KG1 (cell line): ENCODE measurements around the gene MDK.
"Not testable (repeated sequence)": the region's sequence is repeated elsewhere in the genome, so short reads cannot be mapped to it uniquely, and the experiment has no call there.

Source experiments
- DNase-seq: peaks from one replicate; lab custom pipeline; 2025; lab: John Stamatoyannopoulos, UW

MDK gene

DNA sequence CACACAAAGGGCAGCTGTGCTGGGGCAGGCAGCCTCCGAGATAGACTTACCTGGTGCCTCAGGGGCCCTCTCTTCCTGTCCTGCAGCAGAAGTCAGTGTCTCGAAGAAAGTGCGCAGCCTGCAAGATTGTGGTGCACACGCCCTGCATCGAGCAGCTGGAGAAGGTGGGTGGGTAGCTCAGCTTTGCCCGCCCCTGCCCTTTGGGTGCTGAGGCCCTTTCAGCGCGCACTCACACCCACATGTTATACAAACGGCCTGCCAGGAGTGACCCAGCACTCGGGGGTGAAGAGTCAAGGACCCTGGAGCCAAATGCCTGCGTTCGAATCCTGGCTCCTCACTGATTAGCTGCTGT, 13.6 kb upstream of the MDK start:
- DNase-seq, result no peak

DNA sequence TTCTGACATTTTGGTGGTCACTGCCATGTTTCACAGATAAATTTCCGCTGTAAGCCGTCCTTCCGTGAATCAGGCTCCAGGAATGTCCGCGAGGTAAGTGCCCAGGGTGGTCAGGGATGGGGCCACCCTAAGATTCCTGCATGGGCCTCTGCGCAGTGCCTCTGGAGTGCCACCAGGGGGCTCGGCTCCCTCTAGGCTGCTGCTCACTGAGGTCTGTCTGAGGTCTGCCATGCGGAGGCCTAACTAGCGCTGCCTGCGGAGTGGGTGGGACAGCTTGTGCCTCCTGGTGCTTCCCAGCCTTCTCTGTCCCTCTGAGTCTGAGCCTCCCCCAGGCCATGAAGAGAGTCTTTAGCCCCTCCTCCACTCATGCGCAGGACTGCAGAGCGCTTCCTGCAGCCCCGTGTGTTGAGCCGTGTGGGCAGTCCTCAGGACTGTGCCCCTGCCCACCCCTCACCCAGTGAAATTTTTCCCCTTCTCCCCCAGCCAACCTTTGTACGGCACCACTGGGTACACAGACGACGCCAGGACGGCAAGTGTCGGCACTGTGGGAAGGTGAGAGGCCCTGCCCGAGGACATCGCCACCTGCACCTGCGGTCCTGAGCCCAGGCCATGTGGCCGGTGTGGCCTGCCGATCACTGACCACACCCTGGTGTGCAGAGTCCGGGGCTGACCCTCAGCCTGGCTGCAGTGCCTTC, 11.9 kb upstream of the MDK start:
- no peak for DNase-seq

DNA sequence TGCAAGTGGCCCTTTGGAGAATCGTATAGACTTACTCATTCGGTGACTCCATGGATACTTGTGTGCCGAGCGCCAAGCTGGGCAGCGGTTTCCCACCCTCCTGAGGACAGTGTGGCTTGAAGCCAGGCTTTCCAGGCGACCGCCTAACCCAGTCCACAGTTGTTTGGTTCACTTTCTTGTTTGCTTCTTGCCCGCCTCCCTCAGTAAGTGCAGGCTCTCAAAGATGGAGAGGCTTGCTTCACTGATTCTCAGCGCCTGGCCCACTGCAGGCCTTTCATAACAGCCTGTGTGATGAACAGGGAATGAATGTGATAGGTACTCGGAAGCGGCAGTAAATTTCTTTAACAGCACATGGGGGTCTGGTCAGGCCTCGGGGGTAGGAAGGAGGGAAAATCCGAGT, 11.2 kb upstream of the MDK start:
- no peak for DNase-seq

DNA sequence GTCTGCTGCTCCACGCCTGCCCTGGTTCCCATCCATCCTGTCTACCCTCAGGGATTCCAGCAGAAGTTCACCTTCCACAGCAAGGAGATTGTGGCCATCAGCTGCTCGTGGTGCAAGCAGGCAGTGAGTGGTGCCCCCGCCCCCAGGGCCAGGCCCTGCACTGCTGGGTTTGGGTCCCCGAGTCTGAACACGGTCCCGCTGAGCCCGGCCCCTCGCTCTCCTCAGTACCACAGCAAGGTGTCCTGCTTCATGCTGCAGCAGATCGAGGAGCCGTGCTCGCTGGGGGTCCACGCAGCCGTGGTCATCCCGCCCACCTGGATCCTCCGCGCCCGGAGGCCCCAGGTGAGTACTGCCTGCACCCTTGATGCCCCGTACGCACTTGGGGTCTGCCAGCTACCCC, 10.2 kb upstream of the MDK start:
- not testable (repeated sequence) for DNase-seq

DNA sequence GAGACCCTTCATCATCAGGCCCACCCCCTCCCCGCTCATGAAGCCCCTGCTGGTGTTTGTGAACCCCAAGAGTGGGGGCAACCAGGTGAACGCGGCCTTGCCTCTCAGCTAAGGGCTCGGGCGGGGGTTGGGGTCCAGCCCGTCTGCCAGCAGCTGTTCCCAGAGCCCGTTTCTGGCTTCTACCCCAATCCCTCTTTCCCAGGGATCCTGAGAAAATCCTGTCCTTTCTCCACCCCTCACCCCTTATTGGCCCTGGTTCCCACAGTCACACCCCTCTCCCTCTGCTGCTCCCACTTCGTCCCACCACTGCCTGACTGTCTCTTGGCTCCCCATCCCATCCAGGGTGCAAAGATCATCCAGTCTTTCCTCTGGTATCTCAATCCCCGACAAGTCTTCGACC, 9.4 kb upstream of the MDK start:
- no peak for DNase-seq

DNA sequence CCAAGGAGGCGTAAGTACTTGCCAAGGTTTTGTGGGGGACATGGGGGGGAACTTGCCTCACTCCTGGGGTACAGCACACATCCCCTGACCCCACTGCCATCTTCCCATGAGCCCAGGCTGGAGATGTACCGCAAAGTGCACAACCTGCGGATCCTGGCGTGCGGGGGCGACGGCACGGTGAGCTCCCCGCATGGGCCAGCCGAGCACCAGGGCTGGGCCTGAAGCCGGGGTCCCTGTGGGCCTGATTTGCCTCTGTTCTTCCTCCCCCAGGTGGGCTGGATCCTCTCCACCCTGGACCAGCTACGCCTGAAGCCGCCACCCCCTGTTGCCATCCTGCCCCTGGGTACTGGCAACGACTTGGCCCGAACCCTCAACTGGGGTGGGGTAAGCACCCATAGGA, 9.0 kb upstream of the MDK start:
- not testable (repeated sequence) for DNase-seq

DNA sequence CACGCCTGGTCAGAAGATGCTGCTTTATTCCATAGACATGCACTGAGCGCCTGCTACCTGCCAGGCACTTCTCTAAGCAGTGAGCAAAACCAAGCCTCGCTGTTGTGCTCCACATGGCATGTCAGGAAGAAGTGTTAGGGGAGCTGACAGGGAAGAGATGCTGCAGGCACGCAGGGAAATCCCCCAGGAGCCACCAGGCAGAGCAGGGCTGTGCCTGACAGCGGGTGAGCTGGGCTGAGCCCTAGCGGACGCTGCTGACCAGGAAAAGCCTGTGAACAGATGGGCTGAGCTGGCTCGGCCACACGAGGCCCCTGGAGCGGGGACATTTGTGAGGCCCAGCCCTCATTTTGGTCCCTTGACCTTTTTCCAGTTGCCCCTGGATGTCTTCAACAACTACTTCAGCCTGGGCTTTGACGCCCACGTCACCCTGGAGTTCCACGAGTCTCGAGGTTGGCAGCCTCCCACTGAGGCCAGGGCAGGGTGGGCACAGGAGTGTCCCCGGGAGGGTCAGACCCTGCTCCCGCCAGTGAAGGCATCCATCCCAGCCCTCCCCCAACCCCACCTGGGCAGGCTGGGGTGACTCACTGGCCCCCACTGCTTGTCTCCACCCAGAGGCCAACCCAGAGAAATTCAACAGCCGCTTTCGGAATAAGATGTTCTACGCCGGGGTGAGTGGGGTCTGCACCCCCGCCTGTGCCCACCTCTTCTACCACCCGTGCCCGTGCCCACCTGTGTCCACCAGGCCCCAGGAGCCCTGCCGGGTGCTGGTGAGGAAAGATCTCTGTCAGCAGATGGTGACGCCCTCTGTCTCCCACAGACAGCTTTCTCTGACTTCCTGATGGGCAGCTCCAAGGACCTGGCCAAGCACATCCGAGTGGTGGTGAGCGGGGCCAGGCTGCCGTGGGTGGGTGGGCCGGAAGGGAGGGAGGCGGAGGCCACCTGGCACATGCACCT, 7.4 kb upstream of the MDK start:
- DNase-seq, result no peak

DNA sequence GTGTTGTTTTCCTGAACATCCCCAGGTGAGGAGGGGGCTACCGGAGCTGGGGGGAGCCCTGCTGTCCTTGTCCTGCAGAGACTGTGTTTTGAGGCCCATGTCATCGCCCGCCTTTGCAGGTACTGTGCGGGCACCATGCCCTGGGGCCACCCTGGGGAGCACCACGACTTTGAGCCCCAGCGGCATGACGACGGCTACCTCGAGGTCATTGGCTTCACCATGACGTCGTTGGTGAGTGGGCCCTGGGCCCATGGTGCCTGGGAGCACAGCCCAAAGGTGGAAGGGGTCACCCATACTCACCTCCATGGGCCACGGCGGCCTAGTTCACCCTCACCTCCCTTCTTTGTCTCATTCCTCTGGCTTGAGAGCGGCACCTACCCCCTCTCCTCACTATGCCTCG, 6.7 kb upstream of the MDK start:
- DNase-seq, result no peak

DNA sequence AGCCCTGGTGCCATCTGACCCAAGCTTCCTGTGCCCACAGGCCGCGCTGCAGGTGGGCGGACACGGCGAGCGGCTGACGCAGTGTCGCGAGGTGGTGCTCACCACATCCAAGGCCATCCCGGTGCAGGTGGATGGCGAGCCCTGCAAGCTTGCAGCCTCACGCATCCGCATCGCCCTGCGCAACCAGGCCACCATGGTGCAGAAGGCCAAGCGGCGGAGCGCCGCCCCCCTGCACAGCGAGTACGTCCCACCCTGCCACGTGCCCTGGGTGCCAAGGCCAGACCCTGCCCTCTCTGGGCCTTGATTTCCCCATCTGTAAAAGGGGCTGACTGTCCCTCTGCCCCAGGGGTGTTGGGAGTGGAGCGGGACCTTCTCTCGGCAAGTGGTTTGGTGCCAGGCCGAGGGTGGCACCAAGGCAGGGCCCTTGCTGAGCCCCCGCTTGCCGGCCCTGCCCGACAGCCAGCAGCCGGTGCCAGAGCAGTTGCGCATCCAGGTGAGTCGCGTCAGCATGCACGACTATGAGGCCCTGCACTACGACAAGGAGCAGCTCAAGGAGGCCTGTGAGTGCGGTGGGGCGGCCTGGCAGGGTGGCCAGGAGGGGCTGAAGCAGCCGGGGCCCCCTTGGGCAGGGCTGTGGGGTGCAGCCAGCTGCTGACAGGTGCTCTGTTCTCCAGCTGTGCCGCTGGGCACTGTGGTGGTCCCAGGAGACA, 5.9 kb upstream of the MDK start:
- no peak for DNase-seq

DNA sequence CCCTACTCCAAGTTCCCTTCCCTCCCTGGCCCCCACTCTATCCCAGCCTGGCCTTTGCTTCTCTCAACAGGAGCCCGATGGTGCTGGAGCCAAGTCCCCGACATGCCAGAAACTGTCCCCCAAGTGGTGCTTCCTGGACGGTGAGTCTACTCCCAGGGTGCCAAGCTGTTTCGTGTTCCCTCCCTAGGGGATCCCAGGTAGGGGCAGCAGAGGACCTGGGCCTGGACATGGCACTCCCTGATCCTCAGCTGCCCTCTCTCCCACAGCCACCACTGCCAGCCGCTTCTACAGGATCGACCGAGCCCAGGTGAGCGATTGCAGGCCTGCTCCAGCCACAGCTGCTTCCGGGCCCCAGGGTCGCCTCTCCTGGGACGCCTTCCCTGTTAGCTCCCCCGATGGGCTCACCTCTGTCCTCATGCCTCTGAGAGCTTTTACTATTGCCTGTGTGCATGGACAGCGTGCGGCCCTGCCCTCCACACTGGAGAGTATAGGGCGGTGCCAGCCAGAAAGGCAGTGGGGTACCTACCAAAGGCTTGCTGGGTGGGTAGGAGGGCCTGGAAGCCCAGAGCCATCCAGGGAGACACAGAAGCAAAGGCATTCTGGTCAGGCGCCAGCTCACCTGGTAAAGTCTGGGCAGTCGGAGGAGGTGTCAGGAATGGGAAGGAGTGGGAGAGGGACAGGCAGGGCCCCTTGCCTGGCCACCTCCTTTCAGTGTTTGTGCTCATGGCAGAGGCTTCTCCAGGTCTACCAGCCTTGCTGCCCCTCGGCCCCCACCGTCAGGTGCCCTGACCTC, 5.0 kb upstream of the MDK start:
- DNase-seq, result no peak

DNA sequence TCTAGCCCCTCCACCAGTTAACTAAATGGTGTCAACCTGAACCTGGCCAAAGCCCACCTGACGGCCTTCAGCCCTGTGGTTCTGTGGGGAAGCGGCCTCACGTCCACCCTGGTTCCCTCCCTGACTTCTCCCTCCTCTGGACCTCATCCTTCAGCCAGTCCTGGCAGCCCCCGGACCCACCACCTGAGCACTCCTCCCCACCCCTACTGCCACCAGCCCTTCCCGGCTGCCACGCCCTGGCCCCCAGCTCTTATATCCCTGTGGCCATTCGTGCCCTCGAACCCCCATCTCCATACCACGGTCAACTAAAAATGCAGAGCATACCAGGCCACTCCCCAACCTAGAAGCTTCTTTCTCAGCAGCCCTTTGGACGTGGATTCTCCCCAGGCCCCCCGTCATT, 4.2 kb upstream of the MDK start:
- no peak for DNase-seq

DNA sequence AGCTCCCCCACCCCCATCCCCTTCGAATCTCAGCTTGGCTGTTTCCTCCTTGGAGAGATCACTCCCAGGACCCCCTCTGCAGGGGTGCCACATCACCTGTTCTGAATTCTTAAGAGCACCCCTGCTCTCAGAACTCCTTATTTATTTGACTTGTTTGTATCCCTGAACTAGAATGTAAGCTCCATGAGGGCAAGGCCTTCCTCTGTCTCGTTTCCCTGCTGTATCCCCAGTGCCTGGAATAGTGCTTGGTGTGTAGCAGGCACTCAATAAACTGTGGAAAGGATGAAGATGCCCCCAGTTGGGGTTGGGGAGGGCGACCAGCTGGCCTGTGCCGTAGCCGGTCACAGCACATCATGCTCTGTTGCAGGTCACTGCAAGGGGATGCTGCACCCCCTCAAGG, 3.6 kb upstream of the MDK start:
- DNase-seq, result no peak

DNA sequence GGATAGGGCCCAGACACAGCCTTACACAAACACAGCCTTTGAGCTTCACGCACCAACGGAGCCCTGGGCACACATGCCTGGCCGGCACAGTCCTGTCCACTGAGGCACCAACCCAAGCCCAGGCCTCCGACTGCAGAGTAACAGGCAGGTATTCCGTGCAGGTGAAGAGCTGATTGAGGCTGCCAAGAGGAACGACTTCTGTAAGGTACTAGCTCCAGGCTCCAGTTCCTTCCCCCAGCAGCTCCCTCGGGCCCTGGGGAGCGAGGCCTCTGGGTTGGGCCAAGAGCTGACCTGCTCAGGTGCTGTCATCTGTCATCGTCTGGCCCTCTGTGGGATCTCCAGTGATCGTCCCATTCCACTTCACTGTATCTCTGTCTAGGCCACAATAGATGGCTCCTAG, 3.2 kb upstream of the MDK start:
- no peak for DNase-seq

DNA sequence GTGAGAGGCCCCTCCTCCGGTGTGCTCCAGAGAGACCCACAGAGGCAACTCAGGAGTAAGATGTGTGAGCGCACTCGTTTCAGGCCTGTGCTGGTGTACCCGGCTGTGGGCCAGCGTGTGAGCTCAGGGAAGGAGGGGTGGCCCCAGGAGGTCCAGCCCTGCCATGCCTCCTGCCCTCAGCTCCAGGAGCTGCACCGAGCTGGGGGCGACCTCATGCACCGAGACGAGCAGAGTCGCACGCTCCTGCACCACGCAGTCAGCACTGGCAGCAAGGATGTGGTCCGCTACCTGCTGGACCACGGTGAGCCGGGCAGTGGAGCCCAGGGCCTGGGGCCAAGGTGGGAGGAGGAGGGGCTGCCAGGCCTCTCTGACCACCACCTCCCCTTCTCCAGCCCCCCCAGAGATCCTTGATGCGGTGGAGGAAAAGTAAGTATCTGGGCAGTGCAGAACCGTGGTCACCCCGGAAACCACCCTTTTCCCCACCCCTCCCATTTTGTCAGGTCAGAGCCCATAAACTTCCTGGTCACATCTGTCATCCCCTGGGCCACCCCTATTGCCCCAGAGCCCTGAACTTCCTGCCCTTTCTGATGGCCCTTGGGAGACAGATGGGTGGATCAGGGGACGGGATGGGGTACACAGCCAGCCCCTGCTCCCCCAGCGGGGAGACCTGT, 2.5 kb upstream of the MDK start:
- DNase-seq, result no peak

DNA sequence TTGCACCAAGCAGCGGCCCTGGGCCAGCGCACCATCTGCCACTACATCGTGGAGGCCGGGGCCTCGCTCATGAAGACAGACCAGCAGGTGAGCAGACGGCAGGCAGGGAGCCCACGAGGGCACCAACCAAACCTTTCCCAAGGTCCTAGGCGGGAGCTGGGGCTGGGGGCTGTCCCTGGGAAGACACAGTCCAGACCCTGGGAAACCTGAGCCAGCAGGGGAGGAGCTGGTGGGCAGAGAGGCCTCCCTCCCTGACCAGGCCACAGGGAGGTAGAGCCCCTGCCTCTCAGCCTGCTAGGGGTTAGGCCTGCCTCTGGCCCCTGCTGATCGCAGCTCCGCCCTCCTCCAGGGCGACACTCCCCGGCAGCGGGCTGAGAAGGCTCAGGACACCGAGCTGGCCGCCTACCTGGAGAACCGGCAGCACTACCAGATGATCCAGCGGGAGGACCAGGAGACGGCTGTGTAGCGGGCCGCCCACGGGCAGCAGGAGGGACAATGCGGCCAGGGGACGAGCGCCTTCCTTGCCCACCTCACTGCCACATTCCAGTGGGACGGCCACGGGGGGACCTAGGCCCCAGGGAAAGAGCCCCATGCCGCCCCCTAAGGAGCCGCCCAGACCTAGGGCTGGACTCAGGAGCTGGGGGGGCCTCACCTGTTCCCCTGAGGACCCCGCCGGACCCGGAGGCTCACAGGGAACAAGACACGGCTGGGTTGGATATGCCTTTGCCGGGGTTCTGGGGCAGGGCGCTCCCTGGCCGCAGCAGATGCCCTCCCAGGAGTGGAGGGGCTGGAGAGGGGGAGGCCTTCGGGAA, 1.8 kb upstream of the MDK start:
- not testable (repeated sequence) for DNase-seq

DNA sequence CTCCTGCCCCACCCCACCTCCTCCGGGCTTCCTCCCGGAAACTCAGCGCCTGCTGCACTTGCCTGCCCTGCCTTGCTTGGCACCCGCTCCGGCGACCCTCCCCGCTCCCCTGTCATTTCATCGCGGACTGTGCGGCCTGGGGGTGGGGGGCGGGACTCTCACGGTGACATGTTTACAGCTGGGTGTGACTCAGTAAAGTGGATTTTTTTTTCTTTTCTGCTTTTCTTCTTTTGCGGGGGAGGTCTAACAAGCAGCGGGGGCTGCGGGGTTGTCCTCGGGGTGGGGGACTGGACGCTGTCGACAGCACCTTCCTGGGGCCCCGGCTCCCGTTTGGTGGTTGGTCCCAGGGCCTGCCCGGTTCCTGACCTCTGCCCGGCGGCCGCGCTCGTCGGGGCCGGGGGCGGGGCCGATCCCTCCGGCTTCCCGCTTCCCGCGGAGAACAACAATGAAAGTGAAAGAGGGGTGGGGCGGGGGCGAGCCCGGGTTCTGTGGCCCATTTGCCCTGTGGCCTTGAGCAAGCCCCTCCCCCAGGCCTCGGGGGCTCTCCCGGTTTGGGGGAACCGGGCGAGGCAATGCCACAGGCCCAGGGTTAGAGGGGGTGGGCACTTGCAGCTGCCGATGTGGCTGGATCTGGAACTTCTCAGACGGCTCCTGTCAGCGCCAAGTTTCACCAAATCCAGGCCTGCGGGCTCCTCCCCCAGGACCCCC, 975 bp upstream of the MDK start:
- no peak for DNase-seq

DNA sequence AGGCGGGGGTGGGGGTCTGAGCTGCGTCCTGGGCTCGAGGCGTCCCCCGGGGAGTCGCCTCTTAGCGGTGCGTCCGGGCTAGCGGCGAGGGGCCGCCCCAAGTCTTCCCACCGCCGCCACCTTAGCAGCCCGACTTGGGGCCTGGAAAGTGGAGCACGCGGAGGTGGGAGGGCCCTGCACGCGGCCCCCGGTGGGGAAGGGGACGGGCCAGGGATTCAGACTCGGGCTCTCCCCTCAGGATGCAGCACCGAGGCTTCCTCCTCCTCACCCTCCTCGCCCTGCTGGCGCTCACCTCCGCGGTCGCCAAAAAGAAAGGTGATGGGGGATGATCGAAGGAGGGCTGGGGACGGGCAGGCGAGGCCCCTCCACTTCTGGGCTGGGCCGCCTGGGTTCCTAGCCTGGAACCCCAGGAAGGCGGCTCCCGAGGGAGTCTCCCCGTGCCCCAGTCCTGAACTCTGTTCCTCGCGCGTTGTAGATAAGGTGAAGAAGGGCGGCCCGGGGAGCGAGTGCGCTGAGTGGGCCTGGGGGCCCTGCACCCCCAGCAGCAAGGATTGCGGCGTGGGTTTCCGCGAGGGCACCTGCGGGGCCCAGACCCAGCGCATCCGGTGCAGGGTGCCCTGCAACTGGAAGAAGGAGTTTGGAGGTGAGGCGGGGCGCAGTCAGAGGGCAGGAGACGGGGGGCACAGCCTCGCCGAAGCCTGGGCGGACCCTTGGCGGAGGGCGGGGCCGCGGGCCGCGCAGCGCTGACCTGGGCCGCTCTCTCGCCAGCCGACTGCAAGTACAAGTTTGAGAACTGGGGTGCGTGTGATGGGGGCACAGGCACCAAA, 563 bp downstream of the MDK start:
- DNase-seq, result no peak

DNA sequence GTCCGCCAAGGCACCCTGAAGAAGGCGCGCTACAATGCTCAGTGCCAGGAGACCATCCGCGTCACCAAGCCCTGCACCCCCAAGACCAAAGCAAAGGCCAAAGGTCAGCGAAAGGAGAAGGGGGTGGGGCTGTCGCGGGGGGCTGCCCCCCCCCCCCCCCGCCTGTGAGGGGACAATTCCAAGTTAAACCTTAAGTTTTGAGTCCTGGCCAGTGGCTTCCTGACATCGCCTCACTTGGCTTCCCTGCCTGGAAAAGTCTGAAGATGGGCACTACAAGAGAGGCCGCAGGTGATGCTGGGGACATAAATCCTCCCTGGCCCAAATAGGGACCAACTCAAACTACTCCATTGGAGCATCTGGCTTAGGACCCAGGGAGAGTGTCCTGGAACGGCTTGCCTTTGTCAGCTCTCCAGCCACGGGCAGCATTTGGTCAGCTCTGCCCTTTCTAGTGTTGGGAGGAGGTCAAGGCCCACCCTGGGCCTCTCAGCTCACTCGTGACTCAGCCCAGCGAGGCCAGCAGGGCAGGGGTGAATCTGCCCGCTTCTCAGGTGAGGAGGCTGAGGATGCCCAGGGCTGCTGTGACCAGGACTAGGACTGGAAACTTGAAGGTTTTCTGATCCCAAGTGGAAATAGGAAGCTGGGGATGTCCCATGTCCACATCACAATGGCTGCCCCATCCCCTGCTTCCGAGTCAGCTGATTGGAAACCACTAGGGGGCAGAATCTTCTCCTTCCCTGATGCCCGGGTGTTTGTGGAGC, 1.4 kb downstream of the MDK start:
- DNase-seq, result no peak

DNA sequence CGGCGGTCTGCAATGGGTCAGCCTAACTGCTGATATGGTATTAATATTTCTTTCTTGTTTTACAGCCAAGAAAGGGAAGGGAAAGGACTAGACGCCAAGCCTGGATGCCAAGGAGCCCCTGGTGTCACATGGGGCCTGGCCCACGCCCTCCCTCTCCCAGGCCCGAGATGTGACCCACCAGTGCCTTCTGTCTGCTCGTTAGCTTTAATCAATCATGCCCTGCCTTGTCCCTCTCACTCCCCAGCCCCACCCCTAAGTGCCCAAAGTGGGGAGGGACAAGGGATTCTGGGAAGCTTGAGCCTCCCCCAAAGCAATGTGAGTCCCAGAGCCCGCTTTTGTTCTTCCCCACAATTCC, 1.9 kb downstream of the MDK start:
- DNase-seq, result no peak
